ENCODE results near the gene SLFN12L. TPM values are rescaled to one million over a fixed set of nuclear protein-coding genes. Genes with fewer than 3 reads are reported as not detected.
"Not testable (repeated sequence)": the region's sequence is repeated elsewhere in the genome, so short reads cannot be mapped to it uniquely, and the experiment has no call there.

Gene SLFN12L
- not detected in 2 replicates for total RNA-seq (2014; rRNA removed; shearing (Covaris generic))

DNA sequence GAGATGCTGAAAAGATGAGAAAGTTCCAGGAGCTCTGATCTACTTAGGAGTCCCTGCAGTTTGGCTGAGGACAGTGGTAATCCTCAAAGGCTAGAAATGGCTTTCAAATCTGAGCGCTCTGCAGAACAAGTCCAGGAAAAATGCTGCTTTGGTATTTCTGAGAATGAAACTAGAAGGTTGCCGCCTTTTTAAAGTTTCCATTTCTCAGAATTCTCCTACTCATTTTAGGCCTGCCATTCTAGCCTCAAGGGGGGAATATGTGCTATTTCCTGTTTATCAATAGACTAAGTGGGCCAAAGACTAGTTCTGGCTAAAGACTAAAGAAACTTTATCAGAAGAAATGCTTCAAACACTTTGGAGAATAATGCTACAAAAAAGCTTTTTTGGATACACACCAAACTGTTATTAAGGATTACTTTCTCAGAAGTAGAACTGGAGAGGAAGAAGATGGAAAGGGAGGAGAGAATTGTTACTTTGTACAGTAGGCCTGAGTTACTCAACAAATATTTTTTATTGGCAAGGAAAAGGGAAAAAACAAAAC lies at the start of gene SLFN12L:
SLFN12L (minus strand) TSS at position 78 of the 541 bp plus-strand sequence. CDS start 15,314 bp downstream, outside the sequence.
- DNase-seq (ENCODE audit: low spot score), result no peak

DNA sequence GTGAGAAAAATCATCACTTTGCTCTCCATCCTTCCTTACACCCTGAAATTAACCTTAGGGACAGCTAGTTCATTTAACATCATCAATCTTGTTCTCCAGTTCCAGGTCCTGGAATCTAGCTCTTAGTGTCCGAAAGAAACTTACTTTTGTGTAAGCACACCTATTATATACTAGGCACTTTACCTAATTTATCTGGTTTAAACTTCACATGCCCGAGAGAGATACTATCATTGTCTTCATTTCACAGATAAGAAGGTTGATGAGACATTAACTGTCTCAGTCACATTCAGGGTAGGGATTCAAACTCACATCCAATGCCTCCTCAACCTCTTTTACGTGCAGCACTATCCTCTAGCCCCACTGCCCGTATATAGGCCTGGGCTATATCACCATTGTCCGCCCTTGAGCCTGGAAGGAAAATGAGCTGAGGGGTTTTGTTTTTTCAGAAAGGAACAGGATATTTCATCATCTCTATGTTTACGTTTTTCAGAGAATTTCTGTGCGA lies 49.1 kb upstream of the SLFN12L start:
- DNase-seq (ENCODE audit: low spot score), result no peak

DNA sequence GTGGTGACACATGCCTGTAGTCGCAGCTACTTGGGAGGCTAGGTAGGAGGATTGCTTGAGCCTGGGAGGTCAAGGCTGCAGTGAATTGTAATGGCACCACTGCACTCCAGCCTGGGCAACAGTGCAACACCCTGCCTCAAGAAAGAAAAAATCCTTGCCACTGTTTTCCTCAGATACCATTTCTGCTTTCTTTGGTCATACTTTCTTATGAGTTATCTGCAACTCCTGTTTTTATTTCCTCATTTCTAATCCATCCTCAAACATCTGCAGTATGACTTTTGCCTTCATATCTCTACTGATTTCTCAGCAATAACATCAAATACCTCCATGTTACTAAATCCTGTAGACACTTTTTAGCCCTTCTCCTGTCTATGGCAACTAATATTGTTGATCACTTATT lies 46.6 kb upstream of the SLFN12L start:
- no peak for DNase-seq (ENCODE audit: low spot score)

DNA sequence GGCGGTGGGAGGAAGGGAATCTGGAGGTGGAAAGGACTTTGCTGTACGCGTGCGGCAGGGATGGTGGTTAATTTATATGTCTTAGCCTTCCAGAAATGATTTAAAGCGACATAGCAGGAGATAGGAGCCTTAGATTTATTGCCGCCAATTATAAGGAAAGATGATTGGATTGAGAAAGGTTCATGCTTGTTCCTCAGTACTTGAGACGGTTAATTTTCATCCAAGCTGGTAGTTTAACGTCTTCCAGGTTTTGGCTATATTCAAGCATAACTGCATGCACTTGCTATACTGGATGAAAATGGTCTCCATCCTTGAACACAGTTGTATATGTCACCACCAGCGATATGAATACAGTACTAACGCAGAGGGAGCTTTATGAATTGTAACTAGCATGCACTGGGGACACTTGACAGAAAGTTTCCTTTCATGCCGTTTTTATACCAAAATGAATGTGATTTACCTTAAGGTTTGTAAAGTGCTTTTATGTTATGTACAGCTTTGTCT lies 41.5 kb upstream of the SLFN12L start:
- no peak for DNase-seq (ENCODE audit: low spot score)

DNA sequence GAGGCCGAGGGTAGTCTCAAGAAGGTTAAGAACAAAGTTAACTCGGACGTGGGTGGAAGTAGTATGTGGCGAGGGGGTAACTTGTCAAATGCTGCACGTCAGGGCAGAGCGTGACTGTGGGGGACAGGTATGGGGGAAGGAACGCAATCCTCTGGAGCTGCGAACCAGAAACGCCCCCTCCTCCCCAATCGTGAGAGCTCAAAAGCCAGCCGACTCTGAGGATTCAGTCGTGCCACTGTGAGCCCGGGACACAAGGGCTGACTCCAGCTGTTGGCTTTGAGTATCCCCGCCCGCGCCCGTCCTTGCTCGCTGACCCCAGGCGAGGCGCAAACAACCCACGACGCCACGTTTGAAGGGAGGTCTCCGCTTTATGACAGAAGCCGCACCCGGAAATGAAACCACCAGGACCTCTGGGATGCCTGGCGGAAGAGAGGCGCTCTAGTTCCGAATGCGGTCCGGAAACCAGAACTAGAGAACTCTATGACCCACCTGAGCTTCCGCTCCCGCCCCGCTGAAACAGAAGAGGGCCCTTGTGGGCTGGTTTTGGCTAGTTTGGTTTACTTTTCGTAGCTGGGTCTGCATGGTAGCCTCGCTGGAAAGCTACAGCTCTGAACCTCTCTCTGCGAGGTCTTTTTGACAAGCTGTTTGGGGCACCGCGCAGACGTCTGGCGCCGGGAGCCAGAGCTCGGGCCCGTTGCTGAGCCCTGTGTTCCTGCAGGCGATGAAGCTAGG lies 40.9 kb upstream of the SLFN12L start, which contains the start of gene PEX12:
PEX12 (minus strand) TSS at position 375 of the 732 bp plus-strand sequence. CDS start 550 bp downstream, outside the sequence.
- peak; percentile 97 for DNase-seq (ENCODE audit: low spot score)

DNA sequence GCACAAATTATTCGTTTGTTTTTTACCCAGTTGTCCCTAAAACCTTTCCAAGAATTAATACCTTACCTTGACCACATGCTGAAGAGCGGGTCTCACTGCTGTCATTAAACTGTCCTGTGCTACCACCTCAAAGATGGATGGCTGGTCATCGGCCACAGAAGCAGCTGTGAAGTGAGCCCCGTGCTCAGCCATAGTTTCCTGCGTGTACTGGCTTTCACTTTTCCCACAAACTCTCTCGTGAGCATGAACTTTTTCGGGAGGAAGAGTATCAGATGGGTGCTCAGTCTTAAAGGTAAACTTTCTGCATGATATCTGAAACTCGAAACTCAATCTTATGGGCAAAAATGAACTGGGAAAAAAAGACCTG lies 40.3 kb upstream of the SLFN12L start:
- peak; percentile 43 for DNase-seq (ENCODE audit: low spot score)

DNA sequence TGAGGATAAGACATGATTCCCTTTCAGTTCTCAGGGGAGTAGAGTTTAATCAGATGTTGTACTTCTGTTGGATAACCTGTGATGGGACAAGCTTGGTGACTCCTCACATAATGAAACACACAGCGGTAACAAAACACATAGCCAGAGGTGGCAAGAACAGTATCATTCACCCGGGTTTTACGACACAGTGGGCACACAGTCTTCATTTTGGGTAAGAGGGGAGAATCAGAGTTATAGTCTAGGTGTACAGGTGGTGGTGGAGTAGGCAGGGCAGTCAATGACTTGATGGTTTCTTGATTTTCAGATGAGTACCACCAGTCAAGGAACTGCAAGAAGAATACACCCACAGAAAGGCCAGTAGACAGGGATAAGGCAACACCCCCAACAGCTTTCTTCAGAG lies 38.3 kb upstream of the SLFN12L start:
- no peak for DNase-seq (ENCODE audit: low spot score)

DNA sequence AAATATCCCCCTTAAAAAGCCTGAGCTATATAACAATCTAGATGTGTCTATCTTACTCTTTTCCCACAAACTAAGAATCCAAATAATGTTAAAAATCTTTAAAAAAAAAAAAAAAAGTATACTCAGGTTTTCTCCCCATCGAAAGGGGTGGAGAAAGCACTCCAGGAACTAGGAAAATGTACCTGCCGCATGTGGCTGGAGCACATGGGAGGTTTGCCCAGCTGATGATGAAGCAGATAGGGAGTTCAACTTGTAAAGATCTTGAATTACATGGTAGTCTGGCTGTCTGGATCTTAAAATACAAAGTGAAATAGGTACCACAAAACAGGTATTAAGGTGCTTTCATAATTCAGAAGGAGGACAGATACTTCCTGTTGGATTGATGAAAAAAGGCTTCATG lies 31.9 kb upstream of the SLFN12L start:
- DNase-seq (ENCODE audit: low spot score), result peak; percentile 53

DNA sequence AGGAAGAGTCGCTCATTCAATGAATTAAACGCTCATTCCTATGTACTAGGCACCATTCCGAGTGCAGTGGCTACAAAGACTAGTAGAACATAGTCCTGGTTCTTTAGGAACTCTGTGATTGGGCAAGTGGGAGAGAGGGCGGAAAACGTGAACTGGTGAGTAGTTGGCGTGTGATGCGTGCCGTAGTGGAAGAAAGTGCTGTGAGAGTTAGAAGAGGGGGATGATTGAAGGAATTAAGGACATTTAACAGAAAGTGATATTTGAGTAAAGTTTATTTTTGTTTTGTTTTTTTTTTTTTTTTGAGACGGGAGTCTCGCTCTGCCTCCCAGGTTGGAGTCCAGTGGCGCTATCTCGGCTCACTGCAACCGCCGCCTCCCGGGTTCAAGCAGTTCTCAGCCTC lies 31.1 kb upstream of the SLFN12L start:
- DNase-seq (ENCODE audit: low spot score), result peak; percentile 85

DNA sequence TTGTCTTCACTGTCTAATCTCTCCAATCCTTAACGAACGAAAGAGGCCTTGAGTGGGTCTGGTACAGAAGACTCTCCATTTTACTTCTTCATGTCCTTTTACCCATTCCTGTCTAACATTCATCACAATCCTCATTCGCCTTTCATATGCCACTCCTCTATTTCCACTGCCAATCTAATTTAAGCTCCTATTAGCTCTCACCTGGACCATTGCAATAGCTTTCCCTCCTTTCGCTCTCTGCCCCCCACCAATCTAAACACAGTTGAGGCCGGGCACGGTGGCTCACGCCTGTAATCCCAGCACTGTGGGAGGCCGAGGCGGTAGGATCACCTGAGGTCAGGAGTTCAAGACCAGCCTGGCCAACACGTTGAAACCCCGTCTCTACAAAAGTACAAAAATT lies 29.5 kb upstream of the SLFN12L start:
- no peak for DNase-seq (ENCODE audit: low spot score)

DNA sequence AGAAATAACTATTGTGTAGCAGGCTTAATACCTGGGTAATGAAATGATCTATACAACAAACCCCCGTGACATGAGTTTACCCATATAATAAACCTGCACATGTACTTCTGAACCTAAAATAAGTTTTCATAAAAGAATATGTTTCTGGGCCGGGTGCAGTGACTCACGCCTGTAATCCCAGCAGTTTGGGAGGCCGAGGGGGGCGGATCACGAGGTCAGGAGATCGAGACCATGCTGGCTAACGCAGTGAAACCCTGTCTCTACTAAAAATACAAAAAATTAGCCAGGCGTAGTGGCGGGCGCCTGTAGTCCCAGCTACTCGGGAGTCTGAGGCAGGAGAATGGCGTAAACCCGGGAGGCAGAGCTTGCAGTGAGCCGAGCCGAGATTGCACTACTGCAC lies 25.7 kb upstream of the SLFN12L start:
- not testable (repeated sequence) for DNase-seq (ENCODE audit: low spot score)

DNA sequence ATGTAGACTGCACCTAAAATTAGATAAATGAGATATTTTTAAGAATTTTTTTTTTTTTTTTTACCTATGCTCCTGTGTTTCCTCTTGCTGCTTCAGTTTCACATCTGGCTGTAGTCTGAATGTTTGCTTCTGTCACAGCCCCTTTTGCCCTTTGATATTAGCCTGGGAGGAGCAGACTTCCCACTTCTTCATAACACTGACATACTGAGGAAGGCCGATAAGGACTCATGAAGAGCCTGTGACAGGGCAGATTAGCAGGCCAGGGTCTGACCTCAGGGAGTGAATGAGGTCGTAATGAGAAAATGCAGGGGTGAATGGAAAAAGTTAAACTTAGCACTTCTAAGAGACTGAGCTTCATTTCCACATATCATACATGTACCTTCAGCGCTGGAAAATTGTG lies 23.2 kb upstream of the SLFN12L start, which contains the start of gene SLFN14:
SLFN14 (minus strand) TSS at position 117 of the 400 bp plus-strand sequence. CDS start 2,757 bp downstream, outside the sequence.
- no peak for DNase-seq (ENCODE audit: low spot score)

DNA sequence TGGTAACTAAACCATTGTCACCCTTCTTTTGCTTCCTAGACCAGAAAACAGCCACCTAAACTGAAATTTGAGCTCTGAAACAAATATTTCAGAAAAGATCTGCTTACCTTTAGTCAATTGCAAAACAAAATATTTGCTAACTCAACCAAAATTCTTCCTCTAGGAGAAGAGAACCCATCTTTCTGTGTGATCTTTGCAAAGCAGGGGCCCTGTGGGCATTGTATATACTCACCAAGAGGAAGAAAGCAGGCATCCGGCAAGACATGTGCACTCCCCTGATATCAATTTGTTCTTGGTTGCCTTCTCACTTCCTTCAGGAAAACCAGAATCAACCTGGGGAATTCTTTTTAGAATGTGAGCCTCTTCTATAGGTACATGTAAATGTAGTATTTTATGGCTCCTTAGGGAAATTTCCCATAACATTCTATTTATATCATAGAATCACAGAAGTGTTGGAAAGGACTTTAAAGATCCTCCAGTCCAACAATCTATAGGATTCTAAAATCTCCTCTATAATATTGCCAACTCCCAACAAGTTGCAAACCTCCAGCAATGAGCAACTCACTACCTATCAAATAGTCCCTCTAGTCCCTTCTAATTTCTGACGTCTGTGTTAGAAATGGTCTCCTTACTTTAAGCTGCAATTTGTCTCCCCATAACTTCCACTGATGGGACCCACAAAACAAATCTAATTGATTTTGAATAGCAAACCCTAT lies 22.2 kb upstream of the SLFN12L start:
- DNase-seq (ENCODE audit: low spot score), result no peak

DNA sequence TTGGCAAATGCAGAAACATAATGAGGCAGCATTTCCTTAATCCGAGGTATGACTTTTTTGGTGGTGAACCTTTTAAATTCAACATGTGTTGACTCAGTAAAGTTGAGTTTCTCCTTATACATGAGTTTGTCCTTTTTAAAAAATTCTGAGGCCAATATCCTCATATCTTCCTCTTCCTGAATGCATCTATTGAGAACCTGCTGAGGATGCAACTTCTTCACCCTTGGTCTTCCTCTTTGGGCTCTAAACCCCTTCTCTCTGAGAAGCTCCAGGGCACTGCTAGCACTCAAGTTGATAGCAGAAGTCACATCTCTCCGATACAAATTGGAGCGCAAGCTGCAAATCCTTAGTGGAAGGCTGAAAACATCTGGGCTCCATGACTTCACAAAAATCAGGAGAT lies 19.9 kb upstream of the SLFN12L start:
- no peak for DNase-seq (ENCODE audit: low spot score)

DNA sequence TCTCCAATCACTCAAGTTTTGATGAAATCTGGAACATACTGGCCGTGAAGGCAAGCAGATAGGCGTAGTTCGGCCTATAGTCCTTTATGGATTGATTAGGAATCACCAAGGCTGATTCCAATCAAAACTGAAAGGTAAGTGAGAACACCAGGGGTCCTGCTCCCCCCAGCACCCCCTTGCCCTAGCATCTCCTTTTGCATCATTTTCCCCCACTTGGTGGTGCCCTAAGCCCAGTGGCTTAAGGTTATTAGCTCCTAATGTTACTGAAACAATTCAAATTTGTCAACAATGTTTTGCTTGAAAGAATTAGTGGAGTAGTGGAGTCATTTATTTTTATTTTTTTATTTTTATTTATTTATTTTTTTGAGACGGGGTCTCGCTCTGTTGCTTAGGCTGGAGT lies 18.2 kb upstream of the SLFN12L start:
- DNase-seq (ENCODE audit: low spot score), result no peak

DNA sequence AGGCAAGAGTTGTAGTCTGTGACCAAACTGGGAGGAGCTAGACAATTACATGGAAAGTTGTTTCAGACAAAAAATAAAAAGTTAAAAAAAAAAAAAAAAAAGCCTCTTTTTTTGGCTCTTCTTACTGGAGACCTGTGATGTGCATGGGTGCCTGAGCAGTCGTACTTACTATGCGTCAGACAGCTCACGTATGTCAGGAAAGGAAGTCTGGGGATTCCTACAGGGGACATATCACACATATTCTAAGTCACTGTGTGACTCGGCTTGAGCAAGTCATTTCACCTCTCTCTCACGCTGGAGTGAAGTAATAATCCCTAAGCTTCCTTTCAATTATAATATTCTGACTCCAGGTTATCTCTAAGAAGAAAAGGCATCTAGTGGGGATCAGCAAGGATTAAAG lies 17.2 kb upstream of the SLFN12L start:
- no peak for DNase-seq (ENCODE audit: low spot score)

DNA sequence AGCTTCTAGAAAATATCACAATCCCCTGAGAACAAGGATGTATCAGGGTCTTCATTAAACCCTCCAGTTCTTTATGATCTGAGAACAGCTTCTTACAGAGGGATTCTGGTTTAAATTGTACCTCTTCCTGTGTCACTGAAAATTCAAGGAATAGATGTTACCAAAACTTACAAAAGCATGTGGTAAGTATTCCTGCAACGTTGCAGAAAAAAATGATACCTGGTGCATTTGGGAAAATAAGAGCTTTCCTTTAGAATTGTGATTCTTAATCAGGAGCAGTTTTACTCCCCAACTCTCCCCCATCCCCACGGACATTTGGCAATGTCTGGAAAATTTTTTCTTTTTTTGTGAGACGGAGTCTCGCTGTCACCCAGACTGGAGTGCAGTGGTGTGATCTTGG lies 15.8 kb upstream of the SLFN12L start:
- no peak for DNase-seq (ENCODE audit: low spot score)

DNA sequence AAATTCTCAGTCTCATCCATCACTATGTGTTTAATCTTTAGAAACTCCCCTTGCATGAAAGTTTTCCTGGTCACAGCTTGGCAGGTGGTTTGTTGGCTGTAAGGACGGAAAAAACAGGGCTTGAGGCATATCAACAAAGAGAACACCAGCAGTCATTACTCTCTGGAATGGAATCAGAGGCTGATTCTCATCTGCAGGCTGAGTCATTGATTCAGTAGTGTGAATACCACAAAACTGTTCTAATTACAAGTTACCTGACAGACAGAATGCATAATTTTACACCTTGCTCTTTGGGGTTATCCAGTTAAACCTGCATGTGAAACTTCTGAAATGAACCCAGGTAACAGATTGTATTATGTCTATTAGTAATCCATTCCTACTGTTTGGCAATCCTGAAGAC lies 11.5 kb upstream of the SLFN12L start:
- DNase-seq (ENCODE audit: low spot score), result no peak

DNA sequence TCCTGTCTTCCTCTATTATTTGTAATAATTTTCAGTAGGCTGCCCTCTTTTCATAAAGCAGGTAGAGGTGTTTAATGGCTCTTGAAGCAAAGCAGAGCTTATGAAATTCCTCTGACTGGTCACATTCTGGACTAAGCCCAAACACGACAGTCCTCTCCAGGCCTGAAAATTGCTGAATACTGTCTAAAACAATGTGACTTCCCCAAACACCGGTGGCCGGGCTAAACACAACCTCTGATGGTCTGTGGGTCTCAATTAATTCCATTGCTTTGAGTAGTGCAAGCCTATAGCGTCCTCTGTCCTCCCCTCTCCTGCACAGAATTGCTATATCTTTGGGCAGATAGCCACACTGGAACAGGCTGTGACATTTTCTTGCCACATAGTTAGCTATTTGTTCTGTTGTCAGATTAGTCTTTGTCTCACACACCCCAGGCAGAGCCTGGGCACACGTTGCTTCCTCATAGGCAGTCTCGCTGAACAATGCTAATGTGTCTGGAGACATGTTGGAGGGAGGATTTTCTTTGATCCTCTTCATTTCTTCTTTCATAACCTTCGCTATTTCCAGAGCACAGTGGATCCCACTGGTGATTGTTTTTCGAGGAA lies 10.8 kb upstream of the SLFN12L start:
- DNase-seq (ENCODE audit: low spot score), result no peak

DNA sequence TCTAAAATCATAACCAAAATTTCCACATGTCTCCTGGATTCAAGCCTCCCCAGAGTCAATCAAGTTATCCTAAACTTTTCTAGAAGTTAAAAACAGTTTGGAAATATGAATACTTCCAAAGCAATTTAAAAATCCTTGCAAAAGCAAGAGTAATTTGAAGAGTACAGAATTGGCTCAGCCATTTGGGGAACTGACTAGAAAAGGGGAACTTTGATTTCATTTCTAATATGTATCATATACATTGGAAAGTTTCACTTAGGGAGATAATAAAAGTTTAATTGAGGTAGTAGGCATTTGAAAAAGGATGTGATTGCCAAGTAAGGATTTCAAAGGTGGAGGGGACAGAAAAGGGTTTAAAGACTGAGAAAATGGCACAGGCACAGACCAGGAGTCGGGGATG lies 9.0 kb upstream of the SLFN12L start:
- DNase-seq (ENCODE audit: low spot score), result no peak

DNA sequence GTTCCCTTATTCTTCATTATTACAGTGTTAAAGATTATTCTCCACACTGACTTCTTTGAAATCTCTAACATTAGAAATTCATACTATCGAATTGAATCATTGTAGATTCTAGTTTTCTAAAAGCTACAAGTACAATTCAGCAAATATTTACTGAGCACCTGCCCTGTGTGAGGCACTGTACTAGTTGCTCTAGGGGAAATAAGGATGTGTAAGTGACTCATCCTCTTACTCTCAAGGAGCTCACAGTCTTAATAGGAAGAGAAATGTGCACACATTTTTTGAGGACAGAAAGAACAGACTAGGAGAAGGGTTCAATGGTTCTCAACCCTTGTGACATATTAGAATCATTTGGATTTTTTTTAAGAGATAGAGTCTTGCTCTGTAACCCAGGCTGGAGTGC lies 7.7 kb upstream of the SLFN12L start:
- DNase-seq (ENCODE audit: low spot score), result no peak

DNA sequence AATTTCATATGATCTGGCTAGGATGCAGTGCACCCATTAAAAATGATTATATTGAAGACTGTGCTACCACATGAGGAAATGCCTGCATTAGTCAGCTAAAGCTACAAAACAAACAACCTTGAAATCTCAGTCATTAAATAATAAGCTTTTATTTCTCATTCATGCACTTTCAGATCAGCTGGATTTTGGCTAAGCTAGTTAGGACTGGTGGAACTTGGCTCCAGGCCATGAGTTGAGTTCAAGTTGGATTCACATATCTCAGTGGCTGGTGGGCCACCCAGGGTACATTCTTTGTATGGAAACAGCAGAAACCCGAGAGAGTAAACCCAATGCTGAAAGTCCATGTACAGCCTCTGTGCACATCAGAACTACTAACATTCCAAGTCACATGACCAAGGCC lies 6.4 kb upstream of the SLFN12L start:
- DNase-seq (ENCODE audit: low spot score), result no peak
